ENCODE data around the gene TLE4.

- no peak for TF ChIP-seq CTCF (conservative IDR thresholded peaks at IDR 0.05; ENCODE audit: low read length)
- no peak for TF ChIP-seq EZH2phosphoT487 (IDR thresholded peaks at IDR 0.05; ENCODE audit: borderline replicate concordance)
Observed at GRCh38 chr9:79668956-79669355, 97.2 kb downstream of the TLE4 start.

Measured in Loucy (cell line).